Suppressor macrophage treated with lipopolysaccharide for 1 hour (primary cell): ENCODE measurements around the gene ZBED2.

Experiments
- DNase-seq, 3 donors: peaks; one replicate each; pipeline ENCODE4 v3.0.0-alpha.2; 2020 to 2022

Gene ZBED2

DNA sequence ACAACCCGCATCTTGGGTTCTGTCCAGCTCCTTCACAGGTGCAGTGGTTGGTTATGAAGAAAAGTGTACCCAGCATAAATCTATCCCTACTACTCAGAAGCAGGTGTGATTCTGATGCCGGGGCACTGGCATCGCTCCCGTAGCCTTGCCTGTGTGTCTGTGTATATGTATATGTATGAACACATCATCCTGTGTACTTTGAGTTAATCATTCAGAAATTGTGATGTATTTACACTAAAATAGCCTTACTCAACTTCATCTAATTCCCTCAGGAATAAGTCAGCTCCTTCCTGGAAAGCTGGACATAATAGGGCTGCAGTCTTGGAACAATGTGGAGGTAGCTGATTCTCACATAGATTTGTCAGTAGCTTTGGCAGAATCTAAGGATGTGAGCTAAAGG is 6.7 kb upstream of the ZBED2 start:
- DNase-seq: no peak

- no peak for DNase-seq
Observed at GRCh38 chr3:111598552-111598951, 3.4 kb upstream of the ZBED2 start.

DNA sequence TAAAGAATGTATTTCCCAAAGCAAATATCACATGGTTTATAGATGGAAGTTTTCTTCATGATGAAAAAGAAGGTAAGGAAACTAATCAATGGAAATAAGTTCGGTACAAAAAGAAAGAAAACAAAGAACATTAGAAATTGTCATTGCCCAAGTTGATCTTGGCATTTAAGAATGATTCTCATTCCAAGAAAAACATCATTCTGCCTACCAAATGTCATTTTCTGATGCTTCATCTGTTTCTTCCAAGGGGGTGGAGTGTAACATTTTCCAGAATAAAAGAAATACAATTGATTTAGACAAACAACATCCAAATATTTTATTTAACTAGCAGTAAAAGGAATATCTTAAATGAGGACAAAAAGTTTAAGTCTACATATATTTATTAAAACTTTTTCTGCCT is 3.0 kb upstream of the ZBED2 start:
- DNase-seq: no peak

DNA sequence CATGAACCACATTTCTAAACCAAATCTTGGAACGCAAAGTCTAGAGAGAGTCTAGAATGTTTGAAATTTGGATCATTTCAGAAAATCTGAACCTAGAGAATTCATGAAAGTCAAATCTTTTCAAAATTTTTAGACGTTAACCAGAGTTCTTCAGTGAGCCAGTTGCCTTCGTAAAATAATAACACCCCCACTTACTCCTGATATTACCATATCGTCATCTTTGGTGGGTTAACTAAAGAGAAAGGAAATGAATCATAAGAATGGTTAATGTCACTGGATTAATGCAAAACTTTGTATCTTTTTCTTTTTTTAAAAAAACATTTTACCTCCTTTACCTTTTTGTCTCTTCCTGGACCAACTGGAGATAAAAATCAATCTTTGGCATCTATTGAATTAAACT is 1.2 kb upstream of the ZBED2 start:
- DNase-seq: no peak

DNA sequence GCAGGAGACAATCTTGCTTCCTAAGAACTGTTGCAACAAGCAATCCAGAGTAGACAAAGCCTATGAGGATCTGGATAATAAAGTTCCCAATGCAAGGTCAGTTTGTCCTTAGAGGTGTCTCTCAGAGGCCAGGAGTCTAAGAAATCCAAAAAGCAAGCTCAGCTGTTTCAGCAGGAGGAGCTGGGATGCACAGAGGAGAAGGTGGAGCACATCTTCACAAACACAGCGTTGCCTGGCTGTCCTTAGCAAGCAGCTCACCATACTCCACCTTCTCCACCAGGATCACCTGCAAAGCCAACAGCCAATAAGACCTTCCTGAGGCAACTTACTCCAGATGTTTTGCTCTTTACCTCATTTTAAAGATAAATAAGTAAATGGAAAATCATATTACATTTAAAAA is 365 bp downstream of the ZBED2 start:
- DNase-seq: no peak

- DNase-seq: no peak
Observed at GRCh38 chr3:111594205-111594604, 941 bp downstream of the ZBED2 start.

DNA sequence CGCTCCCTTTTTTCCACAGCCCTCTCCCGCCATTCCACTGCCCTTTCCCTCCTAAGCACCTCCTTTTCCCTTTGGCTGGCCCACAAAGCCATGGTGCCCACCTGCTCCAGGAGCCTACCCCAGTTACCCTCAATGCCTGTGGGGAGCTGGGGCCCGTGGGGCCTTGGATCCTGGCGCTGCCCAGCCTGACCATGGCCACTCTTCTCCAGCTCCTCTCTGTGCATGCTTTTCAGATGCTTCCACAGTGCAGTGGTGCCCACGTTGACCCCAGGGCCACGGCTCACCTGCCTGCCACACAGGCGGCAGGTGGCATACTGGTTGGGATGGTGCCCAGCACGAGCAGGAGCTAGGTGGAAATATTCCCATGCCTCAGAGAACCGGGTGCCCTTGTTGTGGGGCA is 1.5 kb downstream of the ZBED2 start:
- DNase-seq: no peak

DNA sequence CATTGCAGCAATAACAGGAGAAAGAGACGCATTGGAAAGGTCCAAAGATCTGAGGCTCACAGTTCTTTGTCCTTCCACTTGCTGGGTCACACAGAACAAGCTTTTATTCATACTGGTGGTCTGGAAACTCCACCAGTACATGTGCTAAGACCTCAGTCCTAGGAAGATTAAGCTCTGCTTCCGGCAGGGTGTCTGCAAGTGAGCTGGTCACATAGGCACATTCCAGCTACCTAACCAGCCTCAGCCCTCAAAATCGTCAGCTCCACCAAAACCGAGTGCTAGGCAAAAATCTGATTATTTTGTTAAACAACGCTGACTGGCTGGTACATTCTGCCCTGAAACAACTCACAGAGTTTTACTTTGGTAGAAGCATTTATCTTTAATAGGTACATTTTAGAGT is 2.2 kb downstream of the ZBED2 start:
- no peak for DNase-seq

- DNase-seq: no peak
Observed at GRCh38 chr3:111592143-111592542, 3.0 kb downstream of the ZBED2 start.

DNA sequence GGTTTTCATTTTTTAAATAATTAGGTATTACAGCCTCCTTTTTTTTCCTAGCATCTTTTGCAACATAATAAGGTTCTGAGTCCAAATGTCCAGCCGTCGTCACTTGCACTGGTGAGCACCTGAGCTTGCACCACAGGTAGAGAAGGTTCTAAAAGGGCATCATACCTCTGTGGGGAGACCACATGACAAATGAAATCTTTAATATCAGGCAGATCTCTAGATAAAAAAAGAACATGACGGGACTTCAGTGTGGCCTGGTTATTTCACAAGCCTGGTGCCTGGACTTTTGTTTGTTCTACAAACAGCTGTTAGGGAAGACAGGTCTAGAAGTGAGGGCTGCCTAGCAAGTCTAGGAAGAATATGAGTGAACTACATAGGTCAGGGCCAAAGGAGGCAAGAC is 3.6 kb downstream of the ZBED2 start:
- no peak for DNase-seq

- no peak for DNase-seq
Observed at GRCh38 chr3:111590143-111590491, 5.0 kb downstream of the ZBED2 start.

- DNase-seq: no peak
Observed at GRCh38 chr3:111589303-111590142, 5.6 kb downstream of the ZBED2 start.

GRCh38 chr3:111588527-111588926 is 6.6 kb downstream of the ZBED2 start:
- no peak for DNase-seq

GRCh38 chr3:111585217-111585616 is 9.9 kb downstream of the ZBED2 start:
- no peak for DNase-seq

DNA sequence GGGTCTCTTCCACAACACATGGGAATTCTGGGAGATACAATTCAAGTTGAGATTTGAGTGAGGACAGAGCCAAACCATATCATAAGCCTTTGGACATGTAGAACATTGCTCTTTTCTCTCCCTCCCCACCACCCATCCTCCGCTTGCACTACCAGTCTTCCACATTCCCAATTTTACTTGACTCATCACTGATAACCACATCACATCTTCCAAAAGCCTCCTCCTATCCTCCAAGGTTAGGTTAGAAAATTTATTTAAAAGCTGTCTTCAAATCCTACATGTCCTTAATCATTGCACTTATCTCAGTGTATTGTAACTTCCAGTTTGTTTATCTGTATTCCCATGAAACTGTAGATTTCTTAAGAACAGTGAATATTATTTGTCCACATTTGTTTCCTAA is 10.4 kb downstream of the ZBED2 start:
- DNase-seq: no peak

DNA sequence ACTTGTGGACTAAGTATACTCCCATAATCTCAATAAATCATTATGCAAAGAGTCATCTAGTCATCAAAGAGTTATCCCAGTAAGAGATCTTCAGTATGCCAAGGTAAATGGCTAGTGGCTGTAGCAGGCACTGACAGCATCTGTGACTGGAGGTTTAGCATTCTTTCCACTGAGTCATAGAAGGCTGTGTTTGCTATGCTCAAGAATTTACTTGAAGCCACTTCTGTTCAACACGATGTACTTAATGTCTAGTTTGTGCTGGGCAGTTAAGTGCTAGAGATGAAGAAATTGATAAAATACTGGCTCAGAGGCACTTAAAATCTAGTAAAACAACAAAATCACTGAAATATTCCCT is 13.0 kb downstream of the ZBED2 start:
- DNase-seq: no peak

GRCh38 chr3:111581403-111582119 is 13.6 kb downstream of the ZBED2 start:
- DNase-seq: no peak

- no peak for DNase-seq
Observed at GRCh38 chr3:111579495-111579894, 15.7 kb downstream of the ZBED2 start.

GRCh38 chr3:111578867-111579266 is 16.3 kb downstream of the ZBED2 start:
- DNase-seq: no peak

GRCh38 chr3:111577798-111578685 is 17.1 kb downstream of the ZBED2 start:
- peak; percentile 25 to 37 (median 34) for DNase-seq

- DNase-seq: no peak
Observed at GRCh38 chr3:111577113-111577512, 18.0 kb downstream of the ZBED2 start.

DNA sequence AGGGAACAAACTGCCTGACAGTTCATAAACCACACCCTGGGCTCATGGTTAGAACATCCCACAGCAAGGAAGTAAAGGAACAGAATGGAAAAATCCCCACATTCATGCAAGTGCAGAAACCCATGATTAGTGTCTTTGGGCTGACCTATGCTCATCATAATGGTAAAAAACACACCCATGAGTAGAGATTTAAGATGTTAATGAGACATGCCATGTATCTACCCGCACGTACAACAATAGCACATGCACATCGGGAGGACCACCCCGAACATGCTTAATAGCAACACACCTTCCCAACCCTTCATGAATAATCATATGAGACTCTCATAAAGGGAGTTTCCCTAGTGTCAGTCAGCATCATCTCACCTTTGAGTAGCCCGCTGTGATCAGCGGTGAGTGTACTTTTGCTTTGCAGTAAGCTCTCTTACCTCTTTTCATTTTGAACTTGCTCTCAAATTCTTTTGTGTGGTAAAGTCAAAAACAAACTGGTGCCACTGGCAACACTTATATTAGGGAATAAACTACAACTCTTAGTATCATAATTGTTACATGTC is 23.2 kb downstream of the ZBED2 start:
- DNase-seq: no peak

GRCh38 chr3:111571282-111571681 is 23.9 kb downstream of the ZBED2 start:
- no peak for DNase-seq
